Kidney glomerular epithelial cell (primary cell): ENCODE measurements around the gene ZNF512.

ENCODE experiments used
- DNase-seq: peaks from one replicate; lab custom pipeline; 2025; lab: John Stamatoyannopoulos, UW

Gene ZNF512

DNA sequence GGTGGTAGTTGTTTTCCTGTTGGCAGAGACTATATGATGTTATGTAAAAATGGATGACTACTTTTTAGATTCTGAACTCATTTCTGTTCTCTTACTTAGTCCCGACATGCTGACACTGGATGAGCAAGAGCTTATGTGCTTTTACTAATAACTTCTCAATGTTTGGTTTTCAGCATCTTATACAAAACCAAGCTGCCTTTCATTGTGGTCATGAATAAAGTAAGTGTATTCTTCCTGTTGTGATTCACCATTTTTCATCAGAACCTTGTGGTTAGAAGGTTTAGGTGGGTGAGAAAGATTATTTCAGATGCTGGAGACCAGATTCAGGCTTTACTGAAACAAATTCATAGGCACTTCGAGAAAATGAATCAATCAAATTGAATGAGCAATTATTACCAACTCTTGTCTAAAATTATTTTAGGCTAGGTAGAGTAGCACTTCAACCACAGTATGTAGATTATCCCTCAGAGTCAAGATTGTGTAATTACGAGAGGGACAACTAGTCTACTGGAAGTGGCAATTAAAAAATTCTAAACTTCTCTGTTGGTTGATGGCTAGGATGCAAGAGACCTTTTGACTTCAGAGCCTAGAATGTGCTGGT is 55.3 kb downstream of the ZNF512 start:
- peak; percentile 32 for DNase-seq

DNA sequence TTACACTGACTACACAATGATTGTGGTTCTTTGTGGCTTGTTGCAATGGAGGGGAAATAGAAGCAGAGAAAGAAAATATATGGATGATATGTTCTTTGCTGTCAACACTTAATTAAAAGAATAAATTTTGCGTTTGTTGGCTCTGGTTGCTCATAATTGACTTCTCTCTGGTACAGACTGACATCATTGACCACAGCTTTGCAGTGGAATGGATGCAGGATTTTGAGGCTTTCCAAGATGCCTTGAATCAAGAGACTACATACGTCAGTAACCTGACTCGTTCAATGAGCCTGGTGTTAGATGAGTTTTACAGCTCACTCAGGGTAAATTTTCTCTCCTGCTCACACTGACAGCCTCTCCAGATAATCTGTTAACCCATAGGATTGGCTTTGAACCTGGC is 55.9 kb downstream of the ZNF512 start:
- DNase-seq: no peak

DNA sequence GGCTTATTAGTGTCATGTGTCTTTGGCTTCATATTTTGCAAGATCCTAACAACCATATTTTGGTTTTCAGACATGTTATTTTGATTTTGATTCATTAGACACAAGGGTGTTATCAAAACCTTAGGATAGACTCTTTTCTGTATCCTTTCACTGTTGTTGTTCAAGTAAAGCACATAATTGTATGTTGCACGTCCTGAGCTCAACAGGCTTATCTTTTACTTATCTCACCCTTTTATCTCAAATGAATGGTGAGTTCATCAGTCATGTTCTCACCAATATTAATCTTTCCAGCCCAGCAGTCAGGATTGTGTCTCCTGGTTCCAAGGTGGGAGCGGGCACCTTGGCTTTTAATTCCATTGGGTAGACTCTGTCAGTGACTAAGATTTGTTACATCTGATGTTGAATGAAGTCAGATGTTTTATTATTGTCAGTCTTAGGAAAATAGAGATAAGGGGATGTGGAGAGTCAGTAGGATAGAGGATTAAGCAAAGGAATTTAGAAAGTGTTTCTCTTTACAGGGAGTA is 57.9 kb downstream of the ZNF512 start:
- DNase-seq: peak; percentile 44

DNA sequence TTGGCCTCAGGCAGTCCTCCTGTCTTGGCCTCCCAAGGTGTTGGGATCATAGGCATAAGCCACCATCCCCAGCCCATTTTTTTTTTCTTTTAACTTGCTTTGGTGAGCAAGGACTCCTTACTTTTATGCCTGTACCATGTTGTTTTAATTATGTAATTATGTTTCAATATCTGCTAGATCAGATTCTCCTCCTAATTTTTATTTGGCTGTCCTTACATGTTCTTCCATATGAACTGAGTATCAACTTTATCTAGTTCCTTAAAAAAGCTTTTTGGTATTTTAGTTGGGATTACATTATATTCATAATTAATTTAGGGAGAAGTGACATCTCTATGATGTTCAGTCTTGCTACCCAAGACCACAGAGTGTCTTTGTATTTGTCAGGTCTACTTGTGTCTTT is 62.4 kb downstream of the ZNF512 start:
- DNase-seq: no peak

DNA sequence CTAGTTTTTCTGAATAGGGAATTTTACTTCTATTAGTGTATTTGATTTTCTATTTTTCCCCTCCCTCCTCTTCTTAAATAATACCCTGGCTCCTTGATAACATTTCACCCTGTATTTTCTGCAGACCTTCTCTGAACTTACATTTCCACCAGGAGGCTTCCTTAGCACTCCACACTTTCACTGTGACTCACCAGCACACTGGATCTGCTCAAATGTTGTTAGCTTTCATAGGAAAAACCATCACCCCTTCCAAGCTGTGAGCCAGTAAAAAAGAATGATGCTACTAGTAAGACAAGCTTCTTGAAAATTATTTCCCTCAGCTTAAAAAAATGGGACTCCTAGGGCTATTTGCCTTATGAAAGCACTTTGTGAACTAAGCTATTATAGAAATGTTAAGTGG is 64.4 kb downstream of the ZNF512 start:
- no peak for DNase-seq

DNA sequence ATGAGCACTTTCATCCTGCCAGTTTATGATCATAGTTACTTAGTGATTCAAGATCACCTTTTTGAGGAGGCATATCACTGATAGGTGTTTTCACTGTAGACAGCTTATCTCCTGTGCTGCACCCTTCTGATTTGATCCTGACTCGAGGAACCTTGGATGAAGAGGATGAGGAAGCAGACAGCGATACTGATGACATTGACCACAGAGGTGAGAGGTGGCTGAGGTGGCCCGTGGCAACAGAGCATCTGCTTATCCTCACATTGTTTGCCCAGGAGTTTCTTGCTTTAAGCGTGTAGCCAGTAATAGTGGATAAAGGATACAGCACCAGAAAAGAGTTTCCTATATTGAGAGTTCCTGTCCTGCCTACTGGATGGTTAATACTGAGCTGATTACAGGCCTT is 64.9 kb downstream of the ZNF512 start:
- no peak for DNase-seq

DNA sequence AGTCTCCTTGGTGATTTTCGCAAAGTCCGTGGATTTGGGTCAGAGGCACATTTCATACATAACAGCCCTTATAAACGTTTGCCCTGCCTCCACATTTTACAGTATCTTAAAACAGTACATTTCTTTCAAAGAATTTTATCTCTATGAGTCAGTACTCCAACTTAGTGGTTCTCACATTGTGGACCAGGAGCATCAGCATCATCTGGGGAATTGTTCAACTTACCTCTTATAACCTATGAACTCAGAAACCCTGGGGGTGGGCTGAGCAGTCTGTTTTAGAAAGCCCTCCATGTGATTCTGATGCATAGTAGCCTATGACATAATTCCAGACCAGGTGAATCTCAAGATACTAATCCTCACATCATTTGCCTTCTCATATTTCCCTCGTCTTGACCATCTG is 68.2 kb downstream of the ZNF512 start:
- no peak for DNase-seq

DNA sequence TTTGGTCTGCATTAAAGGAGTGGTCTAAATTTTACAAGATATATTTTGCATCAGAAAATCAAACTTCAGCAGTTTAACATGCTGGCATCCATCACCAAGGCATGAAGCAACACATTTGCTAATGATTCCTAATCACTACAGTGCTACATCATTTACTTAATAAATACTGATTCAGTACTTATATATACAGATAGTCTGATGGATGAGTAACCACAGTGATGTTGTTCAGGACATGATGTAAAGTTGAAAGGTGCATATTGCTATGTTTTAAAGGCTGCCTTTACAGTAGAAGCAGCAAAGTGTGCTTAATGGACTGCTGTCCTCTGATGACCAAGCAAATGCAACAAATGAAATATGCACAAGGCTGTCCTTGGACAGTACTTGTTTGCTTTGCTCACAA is 69.5 kb downstream of the ZNF512 start:
- DNase-seq: no peak

DNA sequence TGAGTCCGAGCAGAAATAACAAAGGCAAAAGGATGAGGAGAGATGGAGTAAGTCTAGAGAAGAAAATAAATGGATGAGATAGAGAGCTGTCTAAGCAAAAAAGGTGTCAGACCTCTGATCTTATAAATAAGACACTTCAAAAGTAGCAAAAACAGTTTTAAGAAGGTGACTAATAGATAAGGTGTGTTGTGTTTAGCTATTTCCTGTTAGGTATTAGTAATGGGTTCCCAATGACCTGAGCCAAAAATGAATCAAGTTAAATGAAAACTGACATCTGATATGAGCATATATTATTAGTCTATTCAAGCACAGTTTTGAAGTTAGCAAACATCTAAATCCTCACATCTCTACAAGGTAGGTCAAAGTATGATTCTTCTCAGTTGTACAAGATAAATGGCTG is 69.9 kb downstream of the ZNF512 start:
- DNase-seq: no peak

DNA sequence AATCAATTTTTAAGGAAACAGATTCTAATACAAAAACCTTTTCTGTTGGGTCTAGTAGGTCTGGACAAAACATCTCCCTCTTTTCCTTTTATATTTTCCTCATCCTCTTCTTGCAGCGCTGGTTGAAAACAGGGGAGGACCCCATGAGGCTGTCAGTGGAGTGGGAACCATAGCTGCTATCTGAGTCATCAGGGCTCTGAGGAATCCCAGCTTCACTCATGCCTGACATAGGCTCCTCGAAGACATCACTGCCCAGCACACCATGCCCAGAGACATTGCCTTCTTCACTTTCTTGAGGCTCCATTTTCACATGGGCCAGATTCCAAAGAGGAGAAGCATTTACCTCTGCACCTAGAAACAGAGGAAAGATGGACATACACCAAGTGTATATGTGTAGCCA is 70.6 kb downstream of the ZNF512 start:
- peak; percentile 86 for DNase-seq

DNA sequence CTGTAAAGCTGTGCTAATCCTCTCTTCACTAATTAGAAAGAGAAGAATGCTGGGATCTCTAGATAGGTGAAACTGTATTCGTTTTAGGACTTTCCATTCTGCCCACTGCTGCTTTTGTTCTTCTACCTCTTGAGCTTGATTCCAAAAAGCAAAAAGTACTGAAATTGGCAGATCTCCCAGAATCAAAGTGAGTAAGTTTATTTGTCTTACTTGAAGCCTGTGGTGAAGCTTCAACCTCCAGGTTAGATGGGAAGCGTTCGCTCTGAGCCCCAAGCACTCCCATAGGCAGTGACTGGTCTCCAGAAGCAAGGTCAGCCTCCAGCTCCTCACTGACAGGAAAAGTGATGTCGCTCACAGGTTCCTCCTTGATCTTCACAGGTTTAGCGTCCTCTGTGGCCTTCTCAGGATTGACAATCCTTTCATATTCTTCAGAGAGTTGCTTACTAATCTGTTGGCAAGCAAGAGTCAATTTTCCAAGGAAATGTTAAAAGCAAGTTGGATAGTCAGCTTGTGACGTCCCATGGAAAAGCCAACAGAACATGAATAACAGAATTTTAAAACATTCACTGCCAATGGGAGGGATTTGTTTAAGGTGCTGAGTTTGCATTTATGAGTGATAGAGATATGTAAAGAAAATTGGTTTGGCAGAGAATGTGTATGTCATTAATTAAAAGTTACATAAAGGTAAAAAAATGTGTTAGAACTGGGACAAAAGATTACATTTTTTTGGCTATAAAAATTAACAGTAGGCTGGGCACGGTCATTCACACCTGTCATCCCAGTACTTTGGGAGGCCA is 72.5 kb downstream of the ZNF512 start:
- DNase-seq: peak; percentile 17

DNA sequence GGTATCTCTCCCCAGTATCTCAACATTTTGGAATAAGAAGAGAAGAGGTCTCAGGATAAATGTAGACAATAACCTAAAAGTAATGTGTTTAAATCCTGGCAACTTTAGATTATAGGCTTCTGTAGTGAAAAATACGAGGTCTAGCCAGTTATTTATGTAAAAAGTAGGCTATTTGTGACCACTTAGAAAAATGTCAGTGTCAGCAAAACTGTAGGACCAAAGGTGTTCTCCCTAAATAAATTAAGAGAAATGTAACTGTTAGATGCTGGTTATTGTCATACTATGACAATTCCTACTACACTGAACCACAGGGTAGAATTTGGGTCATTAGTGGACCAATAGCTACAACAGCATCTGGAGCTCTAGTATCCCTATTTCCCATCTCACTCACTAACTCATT is 78.5 kb downstream of the ZNF512 start:
- no peak for DNase-seq

DNA sequence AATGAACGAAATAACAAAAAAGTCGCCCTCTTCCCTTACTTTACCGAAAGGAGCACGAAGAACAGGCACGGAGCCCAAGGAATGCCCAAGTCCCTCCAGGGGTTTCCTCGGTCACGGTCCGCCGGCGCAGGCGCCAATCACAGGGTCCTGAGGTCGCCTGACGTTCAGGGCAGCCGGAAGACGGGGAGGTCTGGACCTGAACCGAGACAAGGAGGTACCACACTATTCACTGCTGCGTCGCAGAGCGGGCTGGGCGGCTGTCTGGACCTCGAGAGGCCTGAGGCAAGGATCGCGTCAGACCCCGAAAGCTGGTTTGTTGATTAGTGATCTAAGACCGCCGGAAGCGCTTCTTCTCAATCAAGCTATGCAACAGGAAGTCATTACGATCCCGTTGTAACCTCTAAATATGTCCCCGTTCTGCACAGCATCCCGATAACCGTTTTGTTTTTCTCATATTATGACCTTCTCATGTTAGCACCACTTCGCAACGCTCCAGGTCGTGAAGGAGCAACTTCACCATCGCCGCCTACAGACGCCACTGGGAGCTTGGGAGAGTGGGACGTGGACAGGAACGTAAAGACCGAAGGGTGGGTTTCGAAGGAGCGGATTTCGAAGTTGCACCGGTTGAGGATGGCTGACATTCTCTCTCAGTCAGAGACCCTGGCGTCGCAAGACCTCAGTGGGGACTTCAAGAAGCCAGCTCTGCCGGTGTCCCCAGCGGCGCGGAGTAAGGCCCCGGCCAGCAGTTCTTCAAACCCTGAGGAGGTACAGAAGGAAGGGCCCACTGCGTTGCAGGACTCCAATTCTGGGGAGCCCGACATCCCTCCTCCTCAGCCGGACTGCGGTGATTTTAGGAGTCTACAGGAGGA is 80.7 kb downstream of the ZNF512 start, which contains the start of the genes SLC4A1AP and SUPT7L:
Gene SLC4A1AP (plus strand): TSS at position 605 of the 869 bp plus-strand sequence. CDS start 26 bp downstream, at position 631.
Gene SUPT7L (minus strand): TSS at position 330 of the 869 bp plus-strand sequence. CDS start 1,422 bp downstream, outside the sequence.
- peak; percentile 78 for DNase-seq

DNA sequence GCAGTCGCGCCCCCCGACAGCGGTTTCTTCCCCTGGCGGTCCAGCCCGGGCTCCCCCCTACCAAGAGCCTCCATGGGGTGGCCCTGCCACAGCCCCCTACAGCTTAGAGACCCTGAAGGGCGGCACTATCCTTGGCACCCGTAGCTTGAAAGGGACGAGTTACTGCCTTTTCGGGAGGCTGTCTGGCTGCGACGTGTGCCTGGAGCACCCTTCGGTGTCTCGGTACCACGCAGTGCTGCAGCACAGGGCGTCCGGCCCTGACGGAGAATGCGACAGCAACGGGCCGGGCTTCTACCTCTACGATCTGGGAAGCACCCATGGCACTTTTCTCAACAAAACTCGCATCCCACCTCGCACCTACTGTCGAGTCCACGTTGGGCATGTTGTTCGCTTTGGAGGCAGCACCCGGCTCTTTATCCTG is 81.3 kb downstream of the ZNF512 start:
- DNase-seq: no peak

DNA sequence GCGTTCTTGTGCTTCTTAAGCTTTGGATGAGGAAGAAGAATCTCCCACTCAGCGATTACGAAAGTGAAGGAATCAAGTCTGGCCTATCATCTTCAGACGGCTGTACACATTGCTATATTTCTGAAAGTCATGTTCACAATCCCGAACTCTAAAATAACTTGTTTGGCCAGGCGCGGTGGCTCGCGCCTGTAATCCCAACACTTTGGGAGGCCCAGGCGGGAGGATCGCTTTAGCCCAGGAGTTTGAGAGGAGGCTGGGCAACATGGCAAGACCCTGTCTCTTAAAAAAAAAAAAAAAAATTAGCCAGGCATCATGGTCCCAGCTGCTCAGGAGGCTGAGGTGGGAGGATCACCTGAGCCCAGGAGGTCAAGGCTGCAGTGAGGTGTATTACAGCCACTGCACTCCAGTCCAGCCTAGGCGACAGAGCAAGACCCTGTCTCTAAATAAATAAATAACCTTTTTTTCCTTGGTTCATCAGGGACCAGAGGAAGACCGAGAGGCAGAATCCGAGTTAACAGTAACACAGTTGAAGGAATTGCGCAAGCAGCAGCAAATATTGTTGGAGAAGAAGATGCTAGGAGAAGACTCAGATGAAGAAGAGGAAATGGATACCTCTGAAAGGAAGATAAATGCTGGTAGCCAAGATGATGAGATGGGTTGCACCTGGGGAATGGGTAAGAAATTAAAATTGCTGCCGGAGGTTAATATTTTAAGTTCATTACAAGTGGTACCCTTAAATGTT is 82.0 kb downstream of the ZNF512 start:
- DNase-seq: no peak

DNA sequence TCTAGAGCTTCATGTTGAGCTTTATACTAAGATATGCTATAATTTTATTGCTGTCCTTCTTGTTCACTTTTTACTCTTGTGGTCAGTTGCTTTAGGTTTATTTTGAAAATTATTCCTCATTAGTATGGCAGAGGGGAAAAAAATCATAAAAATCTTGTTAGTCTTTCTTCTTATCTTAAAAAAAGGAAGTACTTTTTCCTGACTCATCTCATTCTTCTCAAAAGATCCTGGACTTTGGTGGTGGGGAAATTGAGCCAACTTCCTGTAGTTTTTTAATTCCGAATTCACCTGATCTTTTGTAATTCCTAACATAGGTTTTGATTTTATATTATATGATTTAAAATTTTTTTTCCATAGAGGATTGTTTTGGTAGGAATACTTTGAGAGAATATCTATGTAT is 84.6 kb downstream of the ZNF512 start:
- DNase-seq: no peak

DNA sequence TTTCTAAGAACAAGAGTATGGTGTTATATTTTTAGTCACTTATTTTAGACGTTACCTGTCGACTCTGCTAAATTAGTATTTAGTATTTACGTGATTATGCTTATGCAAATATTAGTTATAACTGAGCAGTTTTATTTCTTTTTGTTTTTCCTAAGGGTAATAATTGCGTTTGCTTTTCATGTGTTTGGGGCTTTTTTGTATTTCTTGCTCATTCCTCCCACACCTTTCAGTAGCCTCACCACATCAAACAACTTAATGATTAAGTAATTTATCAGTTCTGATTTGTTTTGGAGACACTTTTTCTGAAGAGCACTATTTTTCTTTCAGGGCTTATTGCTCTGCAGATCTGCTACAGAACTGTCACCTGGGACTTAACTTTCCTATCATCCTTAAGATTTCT is 88.4 kb downstream of the ZNF512 start:
- no peak for DNase-seq
